ENCODE data around the gene ZNF778. TPM values are rescaled to one million over a fixed set of nuclear protein-coding genes. Genes with fewer than 3 reads are reported as not detected.
A peak's percentile ranks its signal among the peaks of the same experiment; 100 is the strongest.

Gene ZNF778
- polyA plus RNA-seq, 1 experiment: 5.5 TPM

GRCh38 chr16:89248196-89248982, 30.9 kb downstream of the ZNF778 start:
- CTCF ChIA-PET: no interaction called here
- DNase-seq (ENCODE audit: low read depth): no peak
- H3K36me3 ChIP-seq (ENCODE audit: control insufficient read depth, insufficient read depth, low read length): no peaks in the 10 kb centered on the region
- no peak overlapping the region; the same call in 1 of the 2 replicates for H3K4me3 ChIP-seq (ENCODE audit: low read depth, low read length)
- POLR2A ChIA-PET: no interaction called here
- TF ChIP-seq CTCF (IDR thresholded peaks at IDR 0.05; ENCODE audit: insufficient read depth, low read depth, low read length): no peak
- no peaks in the 10 kb centered on the region for H3K27me3 ChIP-seq (ENCODE audit: control insufficient read depth, insufficient read depth, low read length)

GRCh38 chr16:89253548-89254287, 36.2 kb downstream of the ZNF778 start:
- H3K27me3 ChIP-seq (ENCODE audit: control insufficient read depth, insufficient read depth, low read length): no peaks in the 10 kb centered on the region
- no peak for DNase-seq (ENCODE audit: low read depth)
- no peak for TF ChIP-seq CTCF (IDR thresholded peaks at IDR 0.05; ENCODE audit: insufficient read depth, low read depth, low read length)
- ChIA-PET CTCF (interaction anchor here (0.6 to 1.3 kb wide), 2 partner anchors 10 to 36 kb away, joined by 3 read pairs; no protein-coding TSS in a partner anchor), POLR2A (no interaction called here)
- H3K36me3 ChIP-seq (ENCODE audit: control insufficient read depth, insufficient read depth, low read length): no peaks in the 10 kb centered on the region
- no peak overlapping the region for H3K4me3 ChIP-seq (ENCODE audit: low read depth, low read length)

- CTCF ChIA-PET: interaction anchor here (0.7 kb wide), 1 partner anchor 604 kb away, joined by 3 read pairs; no protein-coding TSS in a partner anchor
- no peak for TF ChIP-seq CTCF (IDR thresholded peaks at IDR 0.05; ENCODE audit: insufficient read depth, low read depth, low read length)
- POLR2A ChIA-PET: no interaction called here
- H3K36me3 ChIP-seq (ENCODE audit: control insufficient read depth, insufficient read depth, low read length): no peaks in the 10 kb centered on the region
- H3K4me3 ChIP-seq (ENCODE audit: low read depth, low read length): peak overlapping the region; percentile 43
- H3K27me3 ChIP-seq (ENCODE audit: control insufficient read depth, insufficient read depth, low read length): no peaks in the 10 kb centered on the region
- no peak for DNase-seq (ENCODE audit: low read depth)
Observed at GRCh38 chr16:89256651-89257254, 39.2 kb downstream of the ZNF778 start.

- H3K4me3 ChIP-seq (ENCODE audit: low read depth, low read length): peak overlapping the region; percentile 43
- H3K27me3 ChIP-seq (ENCODE audit: control insufficient read depth, insufficient read depth, low read length): no peaks in the 10 kb centered on the region
- TF ChIP-seq CTCF (IDR thresholded peaks at IDR 0.05; ENCODE audit: insufficient read depth, low read depth, low read length): 0 out of 2 replicates have a peak, but pooled peaks have one; percentile 24
- DNase-seq (ENCODE audit: low read depth): no peak
- H3K36me3 ChIP-seq (ENCODE audit: control insufficient read depth, insufficient read depth, low read length): no peaks in the 10 kb centered on the region
- CTCF ChIA-PET: no interaction called here
- POLR2A ChIA-PET: no interaction called here
Observed at GRCh38 chr16:89257281-89257731, 39.8 kb downstream of the ZNF778 start.
